Stimulated activated CD4-positive, alpha-beta T cell treated with anti-CD3 and anti-CD28 coated beads, Interleukin-2, amount 100 ng/mL, for 48 hours (primary cell): ENCODE data around the gene TSPAN12.
A peak's percentile ranks its signal among the peaks of the same experiment; 100 is the strongest.
"Not testable (repeated sequence)": the region's sequence is repeated elsewhere in the genome, so short reads cannot be mapped to it uniquely, and the experiment has no call there.

Experiments
- DNase-seq, 2 donors: peaks; one replicate each; pipeline ENCODE4 v3.0.0-alpha.2; 2020

Gene TSPAN12

GRCh38 chr7:120799813-120800475 lies 58.0 kb downstream of the TSPAN12 start:
- no peak for DNase-seq

- DNase-seq: no peak
These were observed 58.8 kb downstream of the TSPAN12 start for GRCh38 chr7:120799147-120799546.

DNA sequence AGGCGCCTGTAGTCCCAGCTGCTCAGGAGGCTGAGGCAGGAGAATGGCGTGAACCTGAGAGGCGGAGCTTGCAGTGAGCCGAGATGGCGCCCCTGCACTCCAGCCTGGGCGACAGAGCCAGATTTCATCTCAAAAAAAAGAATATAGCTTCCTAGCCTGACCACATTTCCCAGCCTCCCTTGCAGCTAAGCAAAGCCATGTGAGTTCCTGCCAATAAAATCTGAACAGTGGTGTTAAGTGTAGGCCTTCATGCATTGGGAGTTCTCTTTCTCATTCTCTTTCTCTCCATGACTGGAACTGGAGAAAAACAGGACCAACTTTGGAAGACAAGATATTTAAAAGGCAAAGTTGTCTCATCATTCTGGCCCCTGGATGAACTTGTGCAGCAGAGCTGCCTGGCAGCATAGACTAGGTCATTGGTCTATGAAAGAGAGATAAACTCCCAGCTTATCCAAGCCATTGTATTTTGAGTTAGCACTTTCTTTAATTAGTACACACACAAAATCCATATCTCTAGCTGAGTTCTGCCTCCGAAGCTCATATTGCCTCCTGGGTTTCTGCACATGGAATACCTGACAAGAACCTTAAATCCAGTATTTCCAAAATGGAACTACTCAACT lies 60.8 kb downstream of the TSPAN12 start:
- no peak for DNase-seq

DNA sequence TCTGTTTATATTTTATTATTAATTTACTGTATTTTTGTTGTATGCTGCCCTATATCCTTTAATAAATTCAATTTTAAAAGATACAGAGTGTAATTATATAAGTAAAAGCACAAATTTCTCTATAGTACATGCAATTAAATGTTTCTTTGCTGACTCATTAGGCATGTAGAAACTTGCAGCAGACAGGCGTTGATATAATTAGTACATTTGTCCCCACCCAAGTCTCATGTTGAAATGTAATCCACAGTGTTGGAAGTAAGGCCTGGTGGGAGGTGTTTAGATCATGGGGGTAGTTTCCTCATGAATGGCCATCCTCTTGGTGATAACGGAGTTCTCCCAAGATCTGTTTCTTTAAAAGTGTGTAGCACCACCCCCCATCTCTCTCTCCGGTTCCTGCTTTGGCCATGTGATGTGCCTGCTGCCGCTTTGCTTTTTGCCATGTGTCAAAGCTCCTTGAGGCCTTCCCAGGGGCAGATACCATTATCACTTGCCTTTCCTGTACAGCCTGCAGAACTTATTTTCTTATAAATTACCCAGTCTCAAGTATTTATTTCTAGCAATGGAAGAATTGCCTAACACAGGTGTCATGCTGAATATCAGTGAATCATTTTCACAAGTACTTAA lies 63.7 kb downstream of the TSPAN12 start:
- no peak for DNase-seq

- DNase-seq: no peak
These were observed 64.6 kb downstream of the TSPAN12 start for GRCh38 chr7:120793213-120793936.

GRCh38 chr7:120792861-120793130 lies 65.1 kb downstream of the TSPAN12 start:
- no peak for DNase-seq

DNA sequence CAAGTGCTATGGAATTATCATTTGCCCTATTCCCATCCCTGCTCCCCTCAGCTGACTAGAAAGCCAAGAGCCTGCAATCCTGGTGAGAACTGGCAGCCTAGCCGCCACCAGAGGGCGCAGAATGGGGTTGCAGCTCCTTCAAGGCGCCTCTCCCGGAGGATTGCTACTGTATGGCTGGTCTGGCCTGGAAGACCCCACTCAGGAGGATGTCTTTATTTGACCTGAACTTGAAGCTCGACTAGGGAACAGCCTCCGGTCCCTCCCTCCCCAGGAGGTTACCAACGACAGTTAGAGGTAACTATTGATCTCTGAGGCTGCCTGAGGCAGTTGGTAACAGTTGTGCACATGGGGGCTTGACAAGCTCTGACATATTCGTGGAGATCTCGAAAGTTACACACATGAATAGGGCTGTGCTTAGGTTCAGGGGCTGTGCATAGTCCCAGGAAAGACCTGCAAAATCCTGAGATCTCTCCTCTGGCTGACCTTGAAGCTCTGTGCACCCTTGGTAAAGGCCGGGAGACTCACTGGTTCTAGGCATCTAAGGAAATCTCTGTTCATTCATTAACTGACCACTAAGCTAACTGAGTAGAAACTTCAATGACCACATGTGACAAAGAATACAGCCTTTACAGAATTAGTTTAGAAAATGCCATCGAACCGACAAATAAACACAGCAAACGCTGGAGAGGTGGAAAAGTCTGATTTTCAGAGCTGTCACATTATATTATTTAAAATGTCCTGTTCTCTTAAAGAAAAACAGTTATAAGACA lies 65.7 kb downstream of the TSPAN12 start:
- DNase-seq: peak; percentile 61 to 65

DNA sequence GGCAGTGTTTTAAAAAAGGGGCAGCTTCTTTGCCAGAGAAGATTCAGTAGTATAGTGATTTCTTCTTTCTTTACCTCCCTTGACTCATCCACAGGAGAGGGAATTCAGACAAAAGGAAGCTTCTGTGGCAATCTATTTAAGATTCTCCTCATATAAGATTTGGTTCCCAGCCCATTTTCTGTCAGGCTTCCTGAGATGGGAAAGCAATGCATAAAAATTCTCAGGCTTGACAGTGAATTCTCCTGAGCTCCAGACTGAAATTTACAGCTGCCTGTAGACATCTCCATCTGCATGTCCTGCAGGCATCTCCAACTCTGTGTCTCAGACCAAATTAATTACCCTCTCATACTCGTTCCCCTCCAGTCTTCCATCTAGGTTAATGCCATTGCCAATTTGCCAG lies 72.8 kb downstream of the TSPAN12 start:
- no peak for DNase-seq

- no peak for DNase-seq
These were observed 74.2 kb downstream of the TSPAN12 start for GRCh38 chr7:120783721-120784120.

- no peak for DNase-seq
These were observed 74.7 kb downstream of the TSPAN12 start for GRCh38 chr7:120783273-120783672.

GRCh38 chr7:120781924-120782323 lies 76.0 kb downstream of the TSPAN12 start:
- not testable (repeated sequence) for DNase-seq

DNA sequence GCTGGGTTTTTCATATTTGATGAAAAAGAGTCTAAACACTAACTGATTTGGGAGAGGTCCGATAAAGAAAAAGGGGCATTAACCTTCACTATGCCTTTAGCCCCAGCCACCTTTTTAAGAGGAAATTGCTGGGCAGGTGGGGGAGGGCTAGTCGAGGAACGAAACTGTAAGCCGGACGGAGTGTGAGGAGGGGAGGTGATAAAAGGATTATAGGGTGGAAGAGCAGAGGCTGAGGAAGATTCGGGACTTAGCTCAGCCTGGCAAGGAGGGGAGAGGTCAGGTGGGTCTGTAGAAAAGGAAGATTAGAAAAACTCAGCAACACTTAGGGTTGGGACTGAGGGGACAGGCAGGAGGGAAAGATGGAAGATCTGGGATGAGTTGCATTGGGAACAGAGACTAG lies 77.0 kb downstream of the TSPAN12 start:
- no peak for DNase-seq

- DNase-seq: not testable (repeated sequence)
These were observed 77.5 kb downstream of the TSPAN12 start for GRCh38 chr7:120780451-120780850.

DNA sequence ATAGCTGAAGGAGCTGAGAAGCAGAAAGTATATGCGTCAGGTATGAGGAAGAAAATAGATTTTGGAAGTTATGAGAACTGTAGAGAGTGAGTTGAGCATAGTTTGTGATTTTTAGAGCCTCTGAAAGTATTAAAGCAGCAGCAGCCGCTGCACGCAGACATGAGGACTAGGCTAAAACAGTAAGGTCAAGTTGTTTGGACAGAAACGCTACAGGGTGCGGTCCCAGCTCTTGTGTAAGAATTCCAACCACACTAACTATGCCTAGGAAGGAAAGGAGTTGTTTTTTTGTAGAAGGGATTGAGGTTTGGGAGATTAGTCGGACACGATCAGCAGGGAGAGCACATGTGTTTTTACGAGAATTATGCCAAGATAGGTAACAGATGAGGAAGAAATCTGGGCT lies 78.9 kb downstream of the TSPAN12 start:
- DNase-seq: not testable (repeated sequence)

GRCh38 chr7:120775755-120776154 lies 82.2 kb downstream of the TSPAN12 start:
- DNase-seq: no peak

DNA sequence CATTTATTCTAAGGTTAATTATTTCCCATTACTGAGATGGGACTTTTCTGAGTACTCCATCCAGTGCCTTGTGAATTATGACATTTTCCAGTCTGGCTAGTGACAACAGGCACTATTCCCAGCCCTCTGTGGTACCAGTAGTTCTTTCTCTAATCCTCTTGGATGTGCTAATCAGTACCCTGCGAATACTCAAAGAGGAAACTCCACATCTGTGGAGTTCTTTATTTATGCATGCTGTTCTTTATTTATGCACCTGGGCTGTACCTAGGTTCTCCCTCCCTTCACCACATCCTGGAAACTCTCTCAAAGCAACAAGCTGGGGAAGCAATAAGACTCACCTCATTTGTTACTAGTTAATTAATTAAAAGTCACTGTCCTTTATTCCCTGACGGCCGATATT lies 83.5 kb downstream of the TSPAN12 start:
- DNase-seq: no peak

- no peak for DNase-seq
These were observed 87.7 kb downstream of the TSPAN12 start for GRCh38 chr7:120770206-120770605.

GRCh38 chr7:120760851-120761250 lies 97.1 kb downstream of the TSPAN12 start:
- no peak for DNase-seq

GRCh38 chr7:120760050-120760449 lies 97.9 kb downstream of the TSPAN12 start:
- DNase-seq: no peak

DNA sequence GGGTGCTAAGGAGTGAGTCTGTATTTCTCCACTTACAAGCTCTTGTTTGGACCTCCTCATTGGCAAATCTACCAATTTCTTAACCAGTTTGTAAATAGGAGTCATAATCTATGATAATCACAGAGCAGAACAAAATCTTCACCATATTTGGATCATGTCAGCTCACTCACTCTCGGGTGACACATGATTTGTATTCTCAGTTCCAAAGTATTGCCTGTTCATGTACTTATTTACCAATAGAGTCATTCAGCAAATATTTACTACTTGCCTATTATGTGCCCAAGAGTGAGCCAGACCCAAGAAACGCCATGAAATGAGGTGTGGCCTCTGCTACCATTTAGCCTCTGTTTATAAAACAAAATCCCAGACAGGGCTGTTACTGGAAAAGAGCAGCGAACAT lies 114.8 kb downstream of the TSPAN12 start:
- no peak for DNase-seq

- DNase-seq: no peak
These were observed 115.6 kb downstream of the TSPAN12 start for GRCh38 chr7:120742372-120742771.

GRCh38 chr7:120741371-120742042 lies 116.4 kb downstream of the TSPAN12 start:
- DNase-seq: no peak

DNA sequence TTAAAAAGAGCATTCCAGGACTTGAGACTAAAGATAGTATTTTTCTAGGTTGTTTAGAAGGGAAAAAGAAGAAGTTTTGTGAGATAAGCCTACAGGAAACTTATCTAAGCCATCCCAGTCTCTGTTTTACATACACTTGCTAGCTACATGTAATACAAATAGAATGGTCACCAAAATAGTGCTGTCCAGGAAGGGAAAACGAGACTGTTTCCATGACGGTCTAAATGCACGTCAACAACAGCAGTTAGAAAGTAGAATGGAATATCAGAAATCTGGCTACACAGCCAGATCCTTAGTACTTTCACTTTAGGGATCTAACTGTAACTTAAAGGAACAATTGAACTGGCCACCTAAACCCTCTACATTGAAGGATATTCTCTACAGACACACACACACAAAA lies 117.6 kb downstream of the TSPAN12 start:
- no peak for DNase-seq
